WERI-Rb-1 (cell line): Measurements from ENCODE around the gene AGAP1.

ENCODE experiments used
- DNase-seq: peaks from one replicate; pipeline ENCODE4 v3.0.0-alpha.2; 2020
- H3K27ac ChIP-seq: fragments of 250-450 bp; sonication (Bioruptor Pico); 2 replicates; pipeline ENCODE4 v1.5.1; 2020; ENCODE audit warnings: mild to moderate bottlenecking, moderate library complexity
- H3K27me3 ChIP-seq: fragments of 250-450 bp; sonication (Bioruptor Pico); 2 replicates; pipeline ENCODE4 v1.5.1; 2021; ENCODE audit warnings: mild to moderate bottlenecking, low read depth, moderate library complexity; ENCODE audit not compliant: insufficient read depth, severe bottlenecking
- H3K36me3 ChIP-seq: fragments of 250-450 bp; sonication (Bioruptor Pico); 2 replicates; pipeline ENCODE4 v1.5.1; 2020; ENCODE audit warnings: mild to moderate bottlenecking, moderate library complexity
- H3K4me3 ChIP-seq: 2 replicates; pipeline ENCODE4 v1.5.1; 2011; ENCODE audit warnings: low read depth, mild to moderate bottlenecking, control low read depth, low read length
- H3K9me3 ChIP-seq: fragments of 250-450 bp; sonication (Bioruptor Pico); 2 replicates; pipeline ENCODE4 v1.5.1; 2021; ENCODE audit warnings: mild to moderate bottlenecking, moderate library complexity; ENCODE audit not compliant: severe bottlenecking
- CTCF ChIP-seq: IDR thresholded peaks from 2 replicates; pipeline ENCODE4 v1.5.1; 2011; ENCODE audit warnings: low read depth, mild to moderate bottlenecking, control low read depth, inconsistent platforms, low read length

Gene AGAP1

GRCh38 chr2:235543851-235544688 lies 50.2 kb downstream of the AGAP1 start:
- no peak overlapping the region for H3K4me3 ChIP-seq
- no peaks in the 10 kb centered on the region for H3K36me3 ChIP-seq
- H3K27me3 ChIP-seq: no peaks in the 10 kb centered on the region
- no peak overlapping the region for H3K27ac ChIP-seq
- H3K9me3 ChIP-seq: no peaks in the 10 kb centered on the region
- no peak for TF ChIP-seq CTCF
- no peak for DNase-seq

GRCh38 chr2:235544689-235544969 lies 50.8 kb downstream of the AGAP1 start:
- TF ChIP-seq CTCF: no peak
- no peaks in the 10 kb centered on the region for H3K9me3 ChIP-seq
- no peaks in the 10 kb centered on the region for H3K27me3 ChIP-seq
- H3K36me3 ChIP-seq: no peaks in the 10 kb centered on the region
- no peak overlapping the region for H3K27ac ChIP-seq
- DNase-seq: no peak
- H3K4me3 ChIP-seq: no peak overlapping the region

GRCh38 chr2:235545339-235546150 lies 51.7 kb downstream of the AGAP1 start:
- TF ChIP-seq CTCF: no peak
- H3K4me3 ChIP-seq: no peak overlapping the region
- no peaks in the 10 kb centered on the region for H3K36me3 ChIP-seq
- DNase-seq: no peak
- H3K9me3 ChIP-seq: no peaks in the 10 kb centered on the region
- H3K27ac ChIP-seq: no peak overlapping the region
- H3K27me3 ChIP-seq: no peaks in the 10 kb centered on the region

DNA sequence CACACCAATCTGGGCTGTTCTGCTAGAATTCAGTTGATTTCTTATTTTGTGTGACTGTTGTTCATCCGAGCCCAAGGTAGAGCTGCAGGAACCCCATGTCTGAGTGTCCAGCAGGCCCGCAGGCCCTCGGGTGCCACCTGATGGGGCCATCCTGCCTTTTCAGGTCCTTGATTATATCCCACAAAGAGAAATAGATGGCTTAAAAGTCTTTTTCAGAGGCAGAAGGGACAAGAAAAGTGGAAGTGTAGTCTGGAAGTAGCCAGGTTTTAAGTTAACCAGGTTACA lies 52.2 kb downstream of the AGAP1 start:
- H3K9me3 ChIP-seq: no peaks in the 10 kb centered on the region
- no peak overlapping the region for H3K4me3 ChIP-seq
- TF ChIP-seq CTCF: no peak
- no peak for DNase-seq
- no peak overlapping the region for H3K27ac ChIP-seq
- no peaks in the 10 kb centered on the region for H3K36me3 ChIP-seq
- no peaks in the 10 kb centered on the region for H3K27me3 ChIP-seq

DNA sequence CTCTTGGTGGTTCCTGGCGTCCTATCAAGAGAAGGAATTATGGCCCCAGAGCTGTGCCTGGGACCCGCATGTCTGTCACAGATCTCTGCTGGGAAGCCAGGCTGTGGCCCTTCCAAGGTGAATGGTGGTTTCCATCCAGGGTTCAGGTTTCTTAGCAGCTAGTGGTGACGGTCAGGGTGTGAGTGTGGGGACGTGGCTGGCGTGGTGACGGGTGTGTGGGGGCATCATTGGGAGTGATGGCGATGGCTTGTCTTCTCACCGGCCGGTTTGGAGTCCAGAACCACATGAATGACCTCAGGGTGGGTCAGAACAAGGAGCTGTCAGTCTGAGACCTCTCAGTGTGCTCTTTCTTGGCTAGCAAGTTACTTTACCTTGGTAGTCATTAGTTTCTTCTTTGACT lies 52.6 kb downstream of the AGAP1 start:
- Histone ChIP-seq H3K27ac (no peak overlapping the region), H3K4me3 (no peak overlapping the region), H3K27me3 (no peaks in the 10 kb centered on the region), H3K9me3 (no peaks in the 10 kb centered on the region), H3K36me3 (no peaks in the 10 kb centered on the region)
- DNase-seq: no peak
- TF ChIP-seq CTCF: no peak
